Measurements from ENCODE around the gene SLC33A1. TPM values are rescaled to one million over a fixed set of nuclear protein-coding genes. Genes with fewer than 3 reads are reported as not detected.
A peak's percentile ranks its signal among the peaks of the same experiment; 100 is the strongest.

SLC33A1 gene
- total and polyA plus RNA-seq, 10 of the 15 experiments (the other 5 are each of a cell fraction or from before 2014, with no cell fraction given): 6.4 to 25.2 (median 19.8) TPM

DNA sequence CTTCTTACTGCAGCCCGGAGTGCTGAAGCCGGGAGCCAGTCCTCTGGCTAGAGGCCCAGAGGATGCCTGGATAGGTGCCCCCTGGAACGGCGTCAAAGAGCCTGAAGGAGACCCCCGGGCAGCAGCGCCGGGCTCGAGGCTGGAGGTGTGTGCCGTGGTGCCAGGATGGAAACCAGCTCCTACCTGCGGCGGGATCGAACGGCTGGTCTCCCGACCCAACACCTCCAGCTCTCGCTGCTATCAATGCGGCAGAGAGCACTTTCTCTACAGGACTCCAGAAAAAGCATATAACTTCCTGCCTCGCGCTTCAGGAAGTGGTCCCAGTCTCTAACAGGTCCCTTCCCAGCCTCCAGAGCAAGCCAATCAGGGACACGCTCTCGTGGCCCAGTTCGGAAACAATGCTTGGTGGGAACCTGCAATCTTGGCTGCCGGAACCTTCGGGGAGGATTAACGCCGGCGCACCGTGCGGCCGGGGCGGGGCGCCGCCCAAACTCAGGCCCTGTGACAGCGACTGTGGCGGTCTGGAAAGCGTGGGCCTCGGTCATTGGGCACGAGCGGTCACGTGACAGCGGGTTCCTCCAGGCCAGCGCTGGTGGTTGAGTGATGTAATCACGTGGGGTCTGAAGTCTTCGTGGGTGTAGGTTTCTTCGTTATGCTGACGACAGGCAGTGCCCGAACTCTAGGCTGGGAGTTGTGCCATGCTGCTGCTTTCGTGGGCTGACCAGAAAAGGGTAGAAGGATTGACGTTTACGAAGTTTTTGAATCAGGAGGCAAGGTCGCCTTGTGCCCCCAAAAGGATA is at the start of gene SLC33A1 (continued):
- peak; percentile 79 for TF ChIP-seq SKIL (IDR thresholded peaks at IDR 0.05; ENCODE audit: low read depth, poor library complexity, severe bottlenecking)
- TF ChIP-seq MXI1 (IDR thresholded peaks at IDR 0.05; ENCODE audit: low read depth, low read length): peak; percentile 96
- peak; percentile 38 for TF ChIP-seq HDAC6 (IDR thresholded peaks at IDR 0.05; ENCODE audit: unreplicated experiment)
- TF ChIP-seq ZZZ3 (IDR thresholded peaks at IDR 0.05; ENCODE audit: control insufficient read depth, insufficient read length, low read depth): no peak
- peak; percentile 60; the same call in 1 of the 2 replicates for TF ChIP-seq PAX5 (IDR thresholded peaks at IDR 0.05; ENCODE audit: borderline replicate concordance, low read depth, low read length)
- peak in 1 of 2 experiments; percentile 85; a peak in 2 of 4 replicates for TF ChIP-seq SRF (IDR thresholded peaks at IDR 0.05; ENCODE audit: low read depth in 2 of 2, low read length in 2 of 2)
- TF ChIP-seq STAT1 (conservative IDR thresholded peaks at IDR 0.05): 0 out of 2 replicates have a peak, but pooled peaks have one; percentile 61
- TF ChIP-seq, protein P1, sequence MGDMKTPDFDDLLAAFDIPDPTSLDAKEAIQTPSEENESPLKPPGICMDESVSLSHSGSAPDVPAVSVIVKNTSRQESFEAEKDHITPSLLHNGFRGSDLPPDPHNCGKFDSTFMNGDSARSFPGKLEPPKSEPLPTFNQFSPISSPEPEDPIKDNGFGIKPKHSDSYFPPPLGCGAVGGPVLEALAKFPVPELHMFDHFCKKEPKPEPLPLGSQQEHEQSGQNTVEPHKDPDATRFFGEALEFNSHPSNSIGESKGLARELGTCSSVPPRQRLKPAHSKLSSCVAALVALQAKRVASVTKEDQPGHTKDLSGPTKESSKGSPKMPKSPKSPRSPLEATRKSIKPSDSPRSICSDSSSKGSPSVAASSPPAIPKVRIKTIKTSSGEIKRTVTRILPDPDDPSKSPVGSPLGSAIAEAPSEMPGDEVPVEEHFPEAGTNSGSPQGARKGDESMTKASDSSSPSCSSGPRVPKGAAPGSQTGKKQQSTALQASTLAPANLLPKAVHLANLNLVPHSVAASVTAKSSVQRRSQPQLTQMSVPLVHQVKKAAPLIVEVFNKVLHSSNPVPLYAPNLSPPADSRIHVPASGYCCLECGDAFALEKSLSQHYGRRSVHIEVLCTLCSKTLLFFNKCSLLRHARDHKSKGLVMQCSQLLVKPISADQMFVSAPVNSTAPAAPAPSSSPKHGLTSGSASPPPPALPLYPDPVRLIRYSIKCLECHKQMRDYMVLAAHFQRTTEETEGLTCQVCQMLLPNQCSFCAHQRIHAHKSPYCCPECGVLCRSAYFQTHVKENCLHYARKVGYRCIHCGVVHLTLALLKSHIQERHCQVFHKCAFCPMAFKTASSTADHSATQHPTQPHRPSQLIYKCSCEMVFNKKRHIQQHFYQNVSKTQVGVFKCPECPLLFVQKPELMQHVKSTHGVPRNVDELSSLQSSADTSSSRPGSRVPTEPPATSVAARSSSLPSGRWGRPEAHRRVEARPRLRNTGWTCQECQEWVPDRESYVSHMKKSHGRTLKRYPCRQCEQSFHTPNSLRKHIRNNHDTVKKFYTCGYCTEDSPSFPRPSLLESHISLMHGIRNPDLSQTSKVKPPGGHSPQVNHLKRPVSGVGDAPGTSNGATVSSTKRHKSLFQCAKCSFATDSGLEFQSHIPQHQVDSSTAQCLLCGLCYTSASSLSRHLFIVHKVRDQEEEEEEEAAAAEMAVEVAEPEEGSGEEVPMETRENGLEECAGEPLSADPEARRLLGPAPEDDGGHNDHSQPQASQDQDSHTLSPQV (IDR thresholded peaks at IDR 0.05): 0 out of 2 replicates have a peak, but pooled peaks have one; percentile 7
- TF ChIP-seq SREBF2 (IDR thresholded peaks at IDR 0.05; ENCODE audit: low read length): peak; percentile 77
- TF ChIP-seq RUNX3 (IDR thresholded peaks at IDR 0.05; ENCODE audit: low read length): peak; percentile 90
- TF ChIP-seq ZNF207 (IDR thresholded peaks at IDR 0.05; ENCODE audit: borderline replicate concordance): peak; percentile 98
- peak; percentile 60; the same call in 1 of the 2 replicates for TF ChIP-seq ZNF384 (IDR thresholded peaks at IDR 0.05; ENCODE audit: borderline replicate concordance, low read depth, low read length)
- peak; percentile 81 for TF ChIP-seq ZNF24 (IDR thresholded peaks at IDR 0.05)
- peak; percentile 85 for TF ChIP-seq SMAD1 (IDR thresholded peaks at IDR 0.05; ENCODE audit: low read depth, partially characterized antibody)
- peak; percentile 80 for TF ChIP-seq NFYB (IDR thresholded peaks at IDR 0.05; ENCODE audit: insufficient read depth, low read depth, low read length)
- TF ChIP-seq STAT3 (IDR thresholded peaks at IDR 0.05; ENCODE audit: low read depth, low read length): peak; percentile 96; the same call in 1 of the 2 replicates
- TF ChIP-seq NR2C2 (IDR thresholded peaks at IDR 0.05; ENCODE audit: borderline replicate concordance, control insufficient read depth, insufficient read length, low read depth): no peak
- TF ChIP-seq TCF12 (IDR thresholded peaks at IDR 0.05; ENCODE audit: low read depth, low read length): peak; percentile 18
- TF ChIP-seq MTA3 (IDR thresholded peaks at IDR 0.05; ENCODE audit: borderline replicate concordance, low read length): no peak
- TF ChIP-seq NFXL1 (IDR thresholded peaks at IDR 0.05; ENCODE audit: borderline replicate concordance): no peak
- TF ChIP-seq SIN3A (IDR thresholded peaks at IDR 0.05; ENCODE audit: low read depth, low read length): peak; percentile 94
- TF ChIP-seq POLR2AphosphoS2 (IDR thresholded peaks at IDR 0.05; ENCODE audit: low read depth, low read length): peak; percentile 73; the same call in 1 of the 2 replicates
- peak; percentile 93 for TF ChIP-seq POLR2AphosphoS5 (IDR thresholded peaks at IDR 0.05; ENCODE audit: low read length)
- TF ChIP-seq TARDBP (IDR thresholded peaks at IDR 0.05; ENCODE audit: borderline replicate concordance): no peak; the same call in 1 of the 2 replicates
- no peak for TF ChIP-seq ZNF274 (IDR thresholded peaks at IDR 0.05; ENCODE audit: insufficient read depth, insufficient read length)
- TF ChIP-seq NFIC (IDR thresholded peaks at IDR 0.05; ENCODE audit: low read depth, low read length): 0 out of 2 replicates have a peak, but pooled peaks have one; percentile 27

Data from GM12878 (cell line).